Dendritic cell treated with granulocyte-macrophage colony-stimulating factor and Interleukin-4, amounts not matched to agents 40 ng/mL and 50 ng/mL, for 4 days (primary cell): Measurements from ENCODE around the gene UMODL1.
A peak's percentile ranks its signal among the peaks of the same experiment; 100 is the strongest.

Source experiments
- H3K27ac Mint-ChIP-seq: one replicate; pipeline ENCODE4 v1.8.0; 2022; ENCODE audit warnings: mild to moderate bottlenecking, mixed read lengths
- H3K27me3 Mint-ChIP-seq: one replicate; pipeline ENCODE4 v1.8.0; 2022; ENCODE audit warnings: mild to moderate bottlenecking, mixed read lengths
- H3K36me3 Mint-ChIP-seq: one replicate; pipeline ENCODE4 v1.8.0; 2022; ENCODE audit warnings: low read depth, mixed read lengths
- H3K4me1 Mint-ChIP-seq: one replicate; pipeline ENCODE4 v1.8.0; 2022; ENCODE audit warnings: low read depth, mixed read lengths
- H3K4me3 Mint-ChIP-seq: one replicate; pipeline ENCODE4 v1.8.0; 2022; ENCODE audit warnings: mild to moderate bottlenecking, moderate library complexity, mixed read lengths
- H3K9me3 Mint-ChIP-seq: one replicate; pipeline ENCODE4 v1.8.0; 2022; ENCODE audit warnings: mixed read lengths
- intact Hi-C: fragments of 100-400 bp; cut with micrococcal nuclease; formaldehyde crosslinking; loops from one replicate; pipeline ENCODE4 v1.15.0; 2022

The UMODL1 gene

DNA sequence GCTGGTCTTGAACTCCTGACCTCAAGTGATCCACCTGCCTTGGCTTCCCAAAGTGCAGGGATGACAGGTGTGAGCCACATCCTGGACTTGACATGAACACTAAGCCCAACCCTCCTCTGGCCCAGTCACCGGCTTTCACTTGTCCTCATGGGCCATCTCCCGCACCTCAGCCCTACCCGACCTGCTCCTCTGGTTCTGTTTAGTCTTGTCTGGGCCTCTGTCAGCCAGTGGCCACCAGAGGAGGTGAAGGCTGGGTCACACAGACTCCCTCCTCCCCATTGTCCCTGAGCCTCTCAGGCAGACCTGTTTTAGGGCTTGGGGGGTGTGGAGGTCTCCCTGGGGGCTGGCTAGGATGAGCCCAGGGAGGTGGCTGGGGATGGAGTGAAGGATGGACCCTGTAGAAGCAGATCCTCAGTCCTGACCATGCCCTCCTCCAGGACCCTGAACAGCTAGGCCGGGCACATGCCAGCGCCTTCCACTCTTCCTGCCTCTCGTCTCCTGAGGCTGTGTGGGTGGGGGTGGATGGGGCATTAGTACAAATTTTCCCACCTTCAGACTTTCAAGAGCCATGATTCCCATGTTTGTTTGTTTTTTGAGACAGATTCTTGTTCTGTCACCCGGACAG lies 26.1 kb upstream of the UMODL1 start:
- intact Hi-C loops: no loop called here
- no peak overlapping the region for H3K4me3 Mint-ChIP-seq
- H3K4me1 Mint-ChIP-seq: peaks cover 10% of the 10 kb centered on the region
- H3K9me3 Mint-ChIP-seq: no peaks in the 10 kb centered on the region
- peaks cover 11% of the 10 kb centered on the region for H3K27me3 Mint-ChIP-seq
- peak overlapping the region; percentile 56 for H3K27ac Mint-ChIP-seq
- no peaks in the 10 kb centered on the region for H3K36me3 Mint-ChIP-seq

DNA sequence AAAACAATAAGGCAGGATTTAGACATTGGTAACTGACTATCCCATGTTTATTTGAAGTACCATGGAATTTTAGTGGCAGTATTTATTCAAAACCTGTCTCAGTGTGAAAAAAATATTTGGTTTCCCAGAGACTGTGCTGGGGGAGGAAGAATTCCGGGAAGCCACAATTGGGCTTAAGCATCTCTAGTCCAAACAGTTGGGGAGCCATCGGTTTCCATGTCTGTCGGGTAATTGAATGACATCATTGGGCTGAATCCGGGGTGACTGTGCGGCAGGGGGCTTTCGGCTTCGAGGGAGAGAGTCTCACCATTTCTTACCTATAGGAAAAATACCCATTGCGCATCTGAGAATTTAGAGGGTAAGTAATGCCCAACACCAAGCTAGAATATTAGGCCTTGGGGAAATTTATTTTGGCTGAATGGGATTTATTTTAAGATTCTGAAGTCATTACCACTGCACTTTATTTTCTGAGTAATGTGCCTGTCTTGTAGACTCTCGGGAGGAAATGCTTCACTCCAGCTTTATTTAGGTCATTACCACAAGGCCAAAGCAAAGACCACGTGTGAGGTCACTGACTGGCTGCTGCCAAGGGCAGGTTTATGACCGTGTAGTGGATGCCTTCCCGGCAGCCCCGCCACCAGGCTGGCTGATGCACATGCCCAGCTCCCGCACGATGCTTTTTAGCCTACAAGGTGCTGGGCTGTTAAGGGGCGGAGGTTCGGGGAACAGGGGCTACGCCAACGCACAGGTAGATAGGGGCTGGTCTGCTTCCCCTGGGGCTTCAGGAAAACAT lies 23.1 kb upstream of the UMODL1 start:
- Mint-ChIP-seq H3K4me1 (peaks cover 6% of the 10 kb centered on the region), H3K9me3 (no peaks in the 10 kb centered on the region), H3K36me3 (no peaks in the 10 kb centered on the region), H3K27me3 (peaks cover 19% of the 10 kb centered on the region), H3K4me3 (no peak overlapping the region), H3K27ac (peak overlapping the region; percentile 33)
- intact Hi-C loops: no loop called here

DNA sequence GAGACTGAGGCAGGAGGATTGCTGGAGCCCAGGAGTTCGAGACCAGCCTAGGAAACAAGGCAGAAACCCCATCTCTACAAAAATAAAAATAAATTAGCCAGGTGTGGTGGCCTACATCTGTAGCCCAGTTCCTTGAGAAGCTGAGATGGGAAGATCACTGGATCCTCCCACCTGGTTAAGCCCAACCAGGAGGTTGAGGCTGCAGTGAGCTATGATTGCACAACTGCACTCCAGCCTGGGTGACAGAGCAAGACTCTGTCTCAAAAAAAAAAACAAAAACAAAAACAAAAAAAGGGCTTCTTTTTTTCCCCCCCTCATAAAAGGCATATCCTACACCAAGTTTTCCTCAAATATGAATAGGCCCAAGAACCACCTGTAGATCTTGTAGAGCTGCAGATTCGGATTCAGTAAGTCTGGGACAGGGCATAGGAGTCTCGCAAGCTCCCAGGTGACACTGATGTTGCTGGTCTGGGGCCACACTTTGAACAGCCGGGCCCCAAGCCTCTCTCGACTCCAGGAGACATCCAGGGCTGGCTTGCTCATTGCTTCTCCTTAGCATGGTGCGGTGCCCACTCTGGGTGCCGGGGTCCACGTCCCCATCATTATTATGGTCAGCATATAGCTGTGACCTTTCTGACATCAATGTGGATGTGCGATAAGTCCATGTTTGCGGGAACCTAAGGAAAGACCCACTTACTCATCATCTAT lies 22.1 kb upstream of the UMODL1 start:
- no peak overlapping the region for H3K4me3 Mint-ChIP-seq
- H3K4me1 Mint-ChIP-seq: peaks cover 6% of the 10 kb centered on the region
- no peak overlapping the region for H3K27ac Mint-ChIP-seq
- no peaks in the 10 kb centered on the region for H3K36me3 Mint-ChIP-seq
- H3K27me3 Mint-ChIP-seq: peaks cover 24% of the 10 kb centered on the region
- intact Hi-C loops: no loop called here
- no peaks in the 10 kb centered on the region for H3K9me3 Mint-ChIP-seq

DNA sequence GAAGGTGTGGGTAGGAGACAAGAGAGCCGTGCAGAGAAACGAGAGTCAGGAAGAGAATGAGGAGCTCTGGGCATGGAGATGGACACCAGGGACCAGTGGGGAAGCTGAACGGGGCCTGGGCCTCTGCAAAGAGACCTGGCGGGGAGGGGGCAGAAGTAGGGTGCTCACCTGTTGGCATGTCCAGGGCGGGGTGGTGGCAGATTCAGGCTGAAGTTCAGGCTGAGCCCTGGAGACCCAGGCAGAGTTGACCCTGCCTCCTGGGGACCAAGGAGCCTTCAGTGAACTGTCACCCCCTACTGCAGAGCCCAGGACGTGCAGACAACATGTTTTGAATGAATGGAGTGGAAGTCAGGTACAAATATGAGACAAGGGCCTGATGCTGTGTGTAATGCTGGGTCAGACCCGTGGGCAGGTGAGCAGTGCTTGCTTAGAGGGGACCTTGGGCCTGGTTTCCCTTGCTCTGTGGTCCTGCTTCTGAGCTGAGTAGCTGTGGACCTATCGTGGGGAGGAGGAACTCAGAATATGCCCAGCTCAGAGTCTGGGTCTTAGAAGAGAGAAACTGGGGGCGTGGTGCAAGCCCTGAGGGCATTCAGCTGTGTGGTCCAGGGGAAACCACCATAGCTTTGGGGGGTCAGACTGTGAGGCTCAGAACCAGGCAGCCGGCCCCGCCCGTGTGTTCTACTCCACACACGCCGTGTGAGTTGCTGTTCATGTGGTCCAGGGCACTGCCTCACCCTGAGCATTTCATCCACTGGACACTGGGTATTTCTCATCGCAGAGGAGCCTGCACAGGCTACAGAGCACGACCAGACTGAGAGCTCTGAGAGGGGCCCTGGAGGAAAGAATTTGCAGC lies 21.3 kb upstream of the UMODL1 start:
- Mint-ChIP-seq H3K27ac (no peak overlapping the region), H3K9me3 (no peaks in the 10 kb centered on the region), H3K27me3 (peaks cover 21% of the 10 kb centered on the region), H3K36me3 (no peaks in the 10 kb centered on the region), H3K4me1 (peaks cover 13% of the 10 kb centered on the region), H3K4me3 (no peak overlapping the region)
- intact Hi-C loops: no loop called here

DNA sequence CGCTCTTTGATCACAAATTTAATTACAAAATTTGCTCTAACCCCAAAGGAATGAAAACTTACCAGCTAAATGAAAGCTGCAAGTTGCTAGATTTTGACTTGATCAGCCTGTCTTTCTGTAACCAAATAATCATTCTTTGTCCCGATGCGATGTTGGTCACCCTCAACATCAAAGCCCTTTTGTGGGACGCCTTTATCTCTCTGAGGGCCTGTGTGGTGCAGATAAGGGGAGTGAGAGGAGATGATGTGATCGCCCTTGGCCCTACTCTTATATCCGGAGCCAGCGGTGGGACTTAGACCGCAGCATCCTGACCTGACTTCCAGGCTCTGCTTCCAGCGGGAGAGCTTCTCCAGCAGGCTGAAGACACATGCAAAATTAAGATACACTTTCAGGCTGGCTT lies 19.3 kb upstream of the UMODL1 start:
- intact Hi-C loops: no loop called here
- Mint-ChIP-seq H3K36me3 (no peaks in the 10 kb centered on the region), H3K4me3 (no peak overlapping the region)

DNA sequence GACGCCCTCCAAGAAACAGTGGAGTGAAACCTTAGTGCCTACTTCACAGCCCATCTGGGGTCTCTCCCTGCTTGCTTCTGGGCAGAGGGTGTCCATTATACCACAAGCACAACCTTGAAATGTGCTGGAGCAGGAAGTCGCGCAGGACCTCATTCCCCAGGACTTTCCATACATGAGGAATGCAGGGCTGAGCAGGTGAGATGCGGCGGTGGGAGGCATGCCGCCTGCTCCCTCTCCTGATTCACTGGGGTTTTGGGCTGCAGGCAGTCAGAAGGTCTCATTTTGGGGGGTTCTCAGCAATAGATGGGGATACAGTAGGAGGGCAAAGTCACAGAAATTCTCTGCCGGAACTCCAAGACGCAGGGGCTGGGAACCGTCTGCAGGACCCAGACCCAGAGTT lies 15.7 kb upstream of the UMODL1 start:
- intact Hi-C loops: loop anchor here (5.0 kb wide), 1 partner anchor 33 kb away; no protein-coding TSS in a partner anchor
- peaks cover 28% of the 10 kb centered on the region for H3K27me3 Mint-ChIP-seq
- H3K4me1 Mint-ChIP-seq: peaks cover 62% of the 10 kb centered on the region

More for the DNA sequence above, 19.3 kb upstream of the UMODL1 start:
- Mint-ChIP-seq H3K9me3 (no peaks in the 10 kb centered on the region), H3K4me1 (peaks cover 32% of the 10 kb centered on the region), H3K27me3 (peaks cover 26% of the 10 kb centered on the region), H3K27ac (no peak overlapping the region)

DNA sequence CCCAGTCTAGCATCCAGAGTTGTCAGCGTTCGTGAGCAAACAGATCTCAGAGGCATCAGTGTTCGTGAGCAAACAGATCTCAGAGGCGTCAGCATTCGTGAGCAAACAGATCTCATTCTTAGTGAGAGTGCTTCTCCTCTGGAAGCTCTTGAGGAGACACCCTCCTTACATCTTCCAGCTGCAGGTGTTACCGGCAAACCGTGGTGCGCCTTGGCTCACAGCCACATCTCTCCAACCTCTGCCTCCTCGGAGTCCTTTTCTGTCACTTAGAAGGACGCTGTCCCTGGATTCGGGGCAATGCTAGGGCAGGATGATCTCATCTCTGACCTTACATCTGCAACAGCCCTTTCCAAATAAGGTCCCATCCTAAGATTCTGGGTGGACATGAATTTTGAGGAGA lies 14.6 kb upstream of the UMODL1 start:
- H3K27me3 Mint-ChIP-seq: peaks cover 27% of the 10 kb centered on the region
- H3K36me3 Mint-ChIP-seq: no peaks in the 10 kb centered on the region
- H3K4me1 Mint-ChIP-seq: peaks cover 72% of the 10 kb centered on the region
- H3K27ac Mint-ChIP-seq: no peak overlapping the region
- intact Hi-C loops: loop anchor here (5.0 kb wide), 1 partner anchor 34 kb away; no protein-coding TSS in a partner anchor
- H3K4me3 Mint-ChIP-seq: no peak overlapping the region
- no peaks in the 10 kb centered on the region for H3K9me3 Mint-ChIP-seq

More for the DNA sequence above, 15.7 kb upstream of the UMODL1 start:
- H3K27ac Mint-ChIP-seq: peak overlapping the region; percentile 19
- no peaks in the 10 kb centered on the region for H3K9me3 Mint-ChIP-seq
- H3K4me3 Mint-ChIP-seq: no peak overlapping the region
- H3K36me3 Mint-ChIP-seq: no peaks in the 10 kb centered on the region

DNA sequence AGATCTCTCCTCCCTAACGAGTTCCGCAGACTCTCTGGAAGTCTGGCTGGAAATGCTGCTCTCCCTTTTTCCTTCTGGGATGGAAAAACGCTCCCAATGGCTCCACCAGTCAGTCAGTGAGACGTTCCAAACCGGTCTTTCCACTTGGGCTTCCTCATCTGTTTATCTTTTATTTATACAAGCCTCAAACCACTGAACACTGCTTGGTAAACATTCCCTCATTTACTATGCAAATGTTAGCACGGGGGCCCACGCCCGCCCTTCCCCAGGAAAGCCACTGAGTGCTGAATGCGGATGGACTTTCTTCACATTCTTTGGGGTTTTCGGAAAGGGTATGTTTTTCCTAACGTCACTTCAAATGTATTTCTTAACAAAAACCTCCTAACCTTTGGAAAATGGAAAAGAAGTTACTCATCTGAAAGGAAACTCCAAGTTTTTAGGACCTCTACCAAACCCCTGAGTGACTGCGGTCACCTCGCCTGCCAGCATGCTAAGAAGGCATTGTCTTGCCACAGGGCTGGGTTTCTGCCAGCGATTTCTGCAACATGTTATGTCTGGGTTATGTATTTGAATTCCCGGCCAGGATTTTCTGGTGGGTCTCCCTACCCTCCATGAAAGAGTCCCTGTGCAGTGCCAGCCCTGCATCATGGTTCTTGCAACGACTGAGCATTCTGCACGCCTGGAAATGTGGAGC lies 14.0 kb upstream of the UMODL1 start:
- H3K4me3 Mint-ChIP-seq: no peak overlapping the region
- H3K9me3 Mint-ChIP-seq: no peaks in the 10 kb centered on the region
- H3K27me3 Mint-ChIP-seq: peaks cover 20% of the 10 kb centered on the region
- intact Hi-C loops: loop anchor here (5.0 kb wide), 1 partner anchor 35 kb away; no protein-coding TSS in a partner anchor
- no peaks in the 10 kb centered on the region for H3K36me3 Mint-ChIP-seq
- H3K4me1 Mint-ChIP-seq: peaks cover 79% of the 10 kb centered on the region
- peak overlapping the region; percentile 97 for H3K27ac Mint-ChIP-seq

DNA sequence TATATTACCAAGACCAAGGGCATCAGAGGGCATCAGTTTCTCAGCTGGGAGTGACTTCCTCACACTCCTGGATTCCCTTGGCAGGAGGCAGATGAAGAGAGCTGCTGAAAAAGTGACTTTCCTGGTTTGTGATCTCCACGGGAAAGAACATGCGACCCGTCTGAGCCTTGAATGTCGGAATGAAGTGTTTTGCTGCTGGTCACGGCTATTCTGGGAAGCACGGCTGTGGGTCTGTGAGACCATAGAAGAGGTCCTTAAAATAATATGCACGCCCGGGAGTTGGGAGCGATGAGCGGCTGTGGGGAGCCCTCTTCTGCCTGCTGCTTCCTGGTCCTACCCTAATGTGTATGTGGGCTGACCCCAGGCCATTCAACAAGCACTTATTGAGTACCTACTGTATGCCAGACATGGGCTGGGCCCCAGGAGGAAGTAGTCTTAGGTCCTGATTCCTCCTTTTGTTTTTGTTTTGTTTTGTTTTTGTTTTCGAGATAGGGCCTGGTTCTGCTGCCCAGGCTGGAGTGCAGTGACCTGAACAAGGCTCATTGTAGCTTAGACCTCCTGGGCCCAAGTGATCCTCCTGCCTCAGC lies 13.2 kb upstream of the UMODL1 start:
- Mint-ChIP-seq H3K27me3 (peaks cover 12% of the 10 kb centered on the region), H3K36me3 (no peaks in the 10 kb centered on the region), H3K4me3 (no peak overlapping the region), H3K4me1 (peaks cover 87% of the 10 kb centered on the region), H3K27ac (peak overlapping the region; percentile 97), H3K9me3 (no peaks in the 10 kb centered on the region)
- intact Hi-C loops: loop anchor here (5.0 kb wide), 1 partner anchor 36 kb away; no protein-coding TSS in a partner anchor

DNA sequence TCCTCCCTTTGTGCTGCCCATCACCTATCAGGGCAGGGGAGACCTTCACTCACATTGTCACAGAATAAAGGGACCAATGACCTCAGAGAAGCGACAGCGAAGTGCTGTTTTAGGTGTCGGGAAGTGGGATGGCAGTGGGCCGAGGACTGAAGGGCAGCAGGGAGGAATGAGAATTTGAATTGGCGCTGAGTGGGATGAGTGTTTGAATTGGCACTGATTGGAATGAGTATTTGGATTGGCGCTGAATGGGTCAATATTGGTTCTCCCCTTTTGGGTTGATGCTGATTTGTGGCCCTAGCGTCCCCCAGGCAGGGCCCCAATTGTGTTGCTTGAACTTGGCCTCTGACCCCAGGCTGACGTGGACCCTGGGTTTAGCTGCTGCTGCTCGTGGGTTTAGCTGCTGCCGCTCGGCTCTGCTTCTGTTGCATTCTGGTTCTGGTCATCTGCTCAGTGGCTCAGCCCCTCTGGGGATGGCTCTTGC lies 12.4 kb upstream of the UMODL1 start:
- Mint-ChIP-seq H3K27ac (peak overlapping the region; percentile 97), H3K4me1 (peaks cover 94% of the 10 kb centered on the region)

DNA sequence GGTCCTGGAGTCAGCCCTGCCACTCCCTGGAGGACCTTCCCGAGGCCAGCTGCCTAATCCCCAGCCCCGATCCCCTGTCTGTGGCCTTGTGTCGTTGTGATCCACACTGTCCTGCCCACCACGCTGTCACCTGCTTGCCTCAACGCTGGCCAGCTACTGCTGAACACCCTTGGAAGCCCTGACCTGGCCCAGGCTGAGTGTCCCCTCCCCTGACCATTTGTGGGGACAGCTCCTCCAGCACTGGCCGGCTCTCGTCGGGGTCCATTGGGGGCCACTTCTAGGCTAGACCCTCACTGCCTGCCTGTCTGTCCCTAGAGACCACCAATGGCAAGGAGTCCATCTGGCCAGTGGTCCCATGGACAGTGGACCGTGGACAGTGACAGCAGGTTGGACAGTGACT lies 12.0 kb upstream of the UMODL1 start:
- peaks cover 99% of the 10 kb centered on the region for H3K4me1 Mint-ChIP-seq
- H3K27ac Mint-ChIP-seq: peak overlapping the region; percentile 97
- no peak overlapping the region for H3K4me3 Mint-ChIP-seq
- H3K9me3 Mint-ChIP-seq: no peaks in the 10 kb centered on the region
- intact Hi-C loops: loop anchor here (5.0 kb wide), 1 partner anchor 37 kb away; no protein-coding TSS in a partner anchor
- peaks cover 7% of the 10 kb centered on the region for H3K27me3 Mint-ChIP-seq
- no peaks in the 10 kb centered on the region for H3K36me3 Mint-ChIP-seq

More for the DNA sequence above, 12.4 kb upstream of the UMODL1 start:
- Mint-ChIP-seq H3K4me3 (no peak overlapping the region), H3K9me3 (no peaks in the 10 kb centered on the region), H3K36me3 (no peaks in the 10 kb centered on the region), H3K27me3 (peaks cover 7% of the 10 kb centered on the region)
- intact Hi-C loops: loop anchor here (5.0 kb wide), 1 partner anchor 36 kb away; no protein-coding TSS in a partner anchor

DNA sequence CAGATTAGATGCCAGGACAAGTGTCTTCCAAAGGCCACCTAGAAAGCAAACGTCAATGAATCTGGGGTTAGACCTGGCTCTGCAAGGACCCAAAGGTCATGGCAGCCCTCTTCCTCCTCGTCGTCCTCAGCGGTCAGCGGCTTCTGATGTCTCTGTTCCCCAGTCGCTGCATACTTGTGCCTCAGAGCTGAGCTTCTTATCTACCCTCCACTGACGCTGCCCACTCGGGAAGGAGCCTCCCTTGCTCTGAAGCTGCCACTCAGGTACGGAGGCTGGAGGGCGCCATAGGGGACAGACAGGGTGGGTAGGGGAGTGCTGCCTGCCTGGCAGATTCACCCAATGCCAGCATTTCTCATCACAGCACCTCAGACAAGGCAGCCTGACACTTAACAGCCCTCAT lies 11.4 kb upstream of the UMODL1 start:
- Mint-ChIP-seq H3K36me3 (no peaks in the 10 kb centered on the region), H3K27me3 (peaks cover 7% of the 10 kb centered on the region), H3K4me1 (peaks cover 99% of the 10 kb centered on the region), H3K27ac (peak overlapping the region; percentile 97), H3K9me3 (no peaks in the 10 kb centered on the region), H3K4me3 (no peak overlapping the region)
- intact Hi-C loops: loop anchor here (5.0 kb wide), 3 partner anchors 37 to 47 kb away; partner anchors contain the start of gene ZBTB21
